ENCODE data around the gene FMNL3. TPM values are rescaled to one million over a fixed set of nuclear protein-coding genes. Genes with fewer than 3 reads are reported as not detected.
A peak's percentile ranks its signal among the peaks of the same experiment; 100 is the strongest.
"Not testable (repeated sequence)": the region's sequence is repeated elsewhere in the genome, so short reads cannot be mapped to it uniquely, and the experiment has no call there.

The FMNL3 gene
- polyA plus RNA-seq, 4 donors: 0.89 to 8.8 (median 4.1) TPM

DNA sequence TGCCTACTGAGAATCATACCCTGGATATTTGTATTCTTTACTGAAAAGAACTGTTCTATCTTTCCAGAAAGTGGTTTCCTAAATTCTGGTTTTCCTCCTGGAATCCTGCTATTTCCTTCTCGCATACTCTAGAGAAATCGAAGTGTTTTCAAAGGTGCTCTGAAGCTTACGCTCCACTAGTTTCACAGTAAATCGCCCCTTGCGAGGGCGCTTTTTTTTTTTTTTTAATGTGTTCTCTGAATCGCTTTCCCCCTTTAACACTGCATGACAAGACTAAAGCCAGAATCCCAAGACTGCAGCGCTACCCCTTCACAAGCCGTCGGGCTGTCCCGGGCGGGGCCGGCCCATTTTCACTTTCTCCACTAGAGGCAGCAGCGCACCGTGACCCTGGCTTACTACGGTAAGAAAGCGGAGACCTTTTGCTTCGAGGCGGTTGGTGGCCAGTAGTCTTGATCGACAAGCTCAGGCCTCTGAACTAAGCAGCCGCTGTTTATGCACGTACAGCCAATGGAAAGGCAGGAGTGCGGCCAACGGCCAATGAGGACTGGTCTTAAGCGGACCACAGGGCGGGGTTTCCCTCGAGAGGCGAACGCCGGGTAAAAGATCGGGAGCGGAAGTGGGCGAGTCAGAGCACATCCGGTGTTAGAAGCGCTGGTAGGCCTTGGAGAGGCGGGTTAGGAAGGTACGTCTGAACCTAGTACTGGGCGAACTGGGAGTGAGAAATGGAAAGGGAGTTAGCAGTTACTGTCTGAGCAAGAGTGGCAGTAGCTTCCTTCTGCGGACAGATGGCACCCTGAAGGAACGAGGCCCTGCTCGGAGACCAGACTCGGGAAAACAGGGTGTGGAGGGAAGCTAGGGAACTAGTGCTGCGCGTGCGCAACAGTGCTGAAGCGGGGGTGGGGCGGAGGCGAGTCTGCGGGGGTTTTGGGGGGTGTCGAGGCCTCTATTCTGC lies 34.0 kb upstream of the FMNL3 start, which contains the start of gene TMBIM6:
TMBIM6 (plus strand) TSS at position 628 of the 952 bp plus-strand sequence. CDS start 10,937 bp downstream, outside the sequence.
- peak; percentile 82 for FAIRE-seq
- peaks cover 4 to 15% (median 5%) of the 10 kb centered on the region in 3 donors for H3K4me1 ChIP-seq (ENCODE audit: control insufficient read depth in 3 of 3, insufficient read depth in 2 of 3, low read depth in 1 of 3, low read length in 2 of 3)
- peak within 1 kb of the TSS; percentile 88 to 100 (median 96) for H3K27ac ChIP-seq (ENCODE audit: low read depth in 1 of 3, low read length in 2 of 3)
- WGBS, 3 donors: 3 to 4% (median 3%) methylated on average over 45 to 50 of the region's 50 CpGs
- DNase-seq: peak; percentile 99 to 100
- H3K9me3 ChIP-seq (ENCODE audit: control insufficient read depth in 2 of 2, insufficient read depth in 1 of 2, low read depth in 1 of 2, low read length in 1 of 2): no peaks in the 10 kb centered on the region
- H3K27me3 ChIP-seq (ENCODE audit: control insufficient read depth in 3 of 3, insufficient read depth in 3 of 3, low read length in 3 of 3): no peaks in the 10 kb centered on the region
- peak within 1 kb of the TSS; percentile 70 to 92 (median 72) for H3K4me3 ChIP-seq (ENCODE audit: low read depth in 1 of 3, low read length in 3 of 3)
- H3K36me3 ChIP-seq (ENCODE audit: control insufficient read depth in 3 of 3, insufficient read depth in 2 of 3, low read depth in 1 of 3, low read length in 3 of 3): peaks cover 0 to 8% (median 4%) of the 10 kb centered on the region in 3 donors

DNA sequence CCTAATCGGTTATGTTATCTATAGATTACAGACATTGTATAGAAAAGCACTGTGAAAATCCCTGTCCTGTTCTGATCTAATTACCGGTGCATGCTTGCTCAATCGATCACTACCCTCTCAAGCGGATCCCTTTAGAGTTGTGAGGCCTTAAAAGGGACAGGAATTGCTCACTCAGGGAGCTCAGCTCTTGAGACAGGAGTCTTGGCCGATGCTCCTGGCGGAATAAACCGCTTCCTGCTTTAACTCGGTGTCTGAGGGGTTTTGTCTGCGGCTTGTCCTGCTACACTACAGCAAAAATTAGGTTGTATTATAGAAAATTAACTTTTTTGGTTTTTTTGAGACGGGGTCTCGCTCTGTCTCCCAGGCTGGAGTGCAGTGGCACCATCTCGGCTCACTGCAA lies 33.1 kb upstream of the FMNL3 start:
- H3K27ac ChIP-seq (ENCODE audit: low read depth in 1 of 3, low read length in 2 of 3); H3K36me3 ChIP-seq (ENCODE audit: control insufficient read depth in 3 of 3, insufficient read depth in 2 of 3, low read depth in 1 of 3, low read length in 3 of 3); DNase-seq; FAIRE-seq; H3K27me3 ChIP-seq (ENCODE audit: control insufficient read depth in 3 of 3, insufficient read depth in 3 of 3, low read length in 3 of 3); H3K9me3 ChIP-seq (ENCODE audit: control insufficient read depth in 2 of 2, insufficient read depth in 1 of 2, low read depth in 1 of 2, low read length in 1 of 2); H3K4me3 ChIP-seq (ENCODE audit: low read depth in 1 of 3, low read length in 3 of 3): not testable (repeated sequence)
- WGBS, 3 donors: 85 to 88% (median 88%) methylated on average over 12 of the region's 12 CpGs
- H3K4me1 ChIP-seq (ENCODE audit: control insufficient read depth in 3 of 3, insufficient read depth in 2 of 3, low read depth in 1 of 3, low read length in 2 of 3): peaks cover 4 to 15% (median 5%) of the 10 kb centered on the region in 3 donors

DNA sequence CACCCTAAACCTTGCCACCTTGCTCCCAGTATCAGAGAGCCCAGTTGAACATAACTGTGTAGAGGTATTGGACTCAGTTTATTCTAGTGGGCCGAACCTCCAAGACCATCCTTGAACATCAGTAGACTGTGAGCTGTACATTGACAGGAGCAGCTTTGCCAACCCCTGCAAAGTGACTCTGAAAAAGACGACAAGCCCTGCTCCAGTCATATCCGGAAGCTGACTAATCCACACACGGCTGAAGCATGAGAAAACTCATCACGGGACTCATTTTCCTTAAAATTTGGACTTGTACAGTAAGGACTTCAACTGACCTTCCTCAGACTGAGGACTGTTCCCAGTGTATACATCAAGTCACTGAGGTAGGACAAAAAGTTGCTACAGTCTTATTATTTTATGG lies 31.5 kb upstream of the FMNL3 start:
- not testable (repeated sequence) for H3K27me3 ChIP-seq (ENCODE audit: control insufficient read depth in 3 of 3, insufficient read depth in 3 of 3, low read length in 3 of 3); FAIRE-seq
- WGBS, 3 donors: 91 to 95% (median 93%) methylated on average over 5 of the region's 5 CpGs

DNA sequence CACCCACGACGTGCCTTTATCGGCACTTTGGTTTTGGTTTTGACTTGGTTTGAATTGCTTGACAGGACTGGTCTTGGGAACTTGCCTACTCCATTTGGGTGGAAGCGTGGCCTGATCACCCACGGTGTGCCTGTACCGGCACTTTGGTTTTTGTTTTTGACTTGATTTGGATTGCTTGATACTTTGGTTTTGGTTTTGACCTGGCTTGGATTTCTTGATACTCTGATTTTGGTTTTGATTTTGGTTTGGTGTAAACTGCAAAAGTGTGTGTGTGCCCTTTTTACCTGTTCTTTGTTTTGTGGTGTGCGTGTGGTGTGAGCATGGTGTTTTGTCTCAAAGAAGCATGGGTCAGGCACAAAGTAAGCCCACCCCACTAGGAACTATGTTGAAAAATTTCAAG lies 27.7 kb upstream of the FMNL3 start:
- not testable (repeated sequence) for H3K9me3 ChIP-seq (ENCODE audit: control insufficient read depth in 2 of 2, insufficient read depth in 1 of 2, low read depth in 1 of 2, low read length in 1 of 2); FAIRE-seq; DNase-seq; H3K27me3 ChIP-seq (ENCODE audit: control insufficient read depth in 3 of 3, insufficient read depth in 3 of 3, low read length in 3 of 3); H3K27ac ChIP-seq (ENCODE audit: low read depth in 1 of 3, low read length in 2 of 3); H3K4me1 ChIP-seq (ENCODE audit: control insufficient read depth in 3 of 3, insufficient read depth in 2 of 3, low read depth in 1 of 3, low read length in 2 of 3); H3K4me3 ChIP-seq (ENCODE audit: low read depth in 1 of 3, low read length in 3 of 3); H3K36me3 ChIP-seq (ENCODE audit: control insufficient read depth in 3 of 3, insufficient read depth in 2 of 3, low read depth in 1 of 3, low read length in 3 of 3)
- WGBS, 3 donors: 92 to 99% (median 94%) methylated on average over 6 to 7 of the region's 7 CpGs

More for the DNA sequence above, 31.5 kb upstream of the FMNL3 start:
- not testable (repeated sequence) for H3K27ac ChIP-seq (ENCODE audit: low read depth in 1 of 3, low read length in 2 of 3); H3K36me3 ChIP-seq (ENCODE audit: control insufficient read depth in 3 of 3, insufficient read depth in 2 of 3, low read depth in 1 of 3, low read length in 3 of 3); H3K4me3 ChIP-seq (ENCODE audit: low read depth in 1 of 3, low read length in 3 of 3); DNase-seq; H3K9me3 ChIP-seq (ENCODE audit: control insufficient read depth in 2 of 2, insufficient read depth in 1 of 2, low read depth in 1 of 2, low read length in 1 of 2); H3K4me1 ChIP-seq (ENCODE audit: control insufficient read depth in 3 of 3, insufficient read depth in 2 of 3, low read depth in 1 of 3, low read length in 2 of 3)

DNA sequence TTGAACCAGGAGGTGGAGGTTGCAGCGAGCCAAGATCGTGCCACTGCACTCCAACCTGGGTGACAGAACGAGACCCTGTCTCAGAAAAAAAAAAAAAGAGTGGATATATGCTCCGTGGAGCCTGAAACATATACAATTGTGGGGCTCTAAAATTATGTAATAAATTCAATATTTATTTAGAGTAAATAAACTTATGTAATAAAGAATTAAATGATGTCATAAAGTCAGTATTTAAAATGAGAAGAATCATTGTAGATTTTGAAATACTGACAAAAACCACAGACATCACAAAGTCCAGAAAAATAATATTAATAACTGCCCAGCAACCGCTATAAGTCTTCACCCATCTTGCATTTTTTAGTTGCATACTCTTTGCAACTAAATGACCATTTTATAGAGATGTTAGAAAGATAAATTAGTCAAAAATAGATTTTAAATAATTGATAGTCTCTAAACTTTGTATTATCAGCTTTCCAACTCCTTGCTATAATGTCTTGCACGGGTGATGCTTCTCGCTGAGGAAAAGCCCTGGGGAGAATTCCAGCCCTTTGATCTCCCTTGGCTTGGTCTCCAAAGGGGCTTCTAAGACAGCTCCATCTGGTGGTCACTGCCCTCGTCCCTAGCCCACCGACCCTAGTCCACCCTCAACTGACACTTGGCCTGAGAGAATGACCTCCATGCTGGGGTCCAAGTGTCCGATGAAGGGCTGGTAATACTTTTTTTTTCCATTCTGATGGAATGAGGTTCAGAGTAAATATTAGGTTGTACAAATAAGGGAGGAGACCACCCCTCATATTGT lies 26.2 kb upstream of the FMNL3 start:
- H3K27me3 ChIP-seq (ENCODE audit: control insufficient read depth in 3 of 3, insufficient read depth in 3 of 3, low read length in 3 of 3): peaks cover 0 to 2% (median 0%) of the 10 kb centered on the region in 3 donors
- no peak for FAIRE-seq
- 77 to 81% (median 80%) methylated on average over 10 of the region's 10 CpGs for WGBS, 3 donors

DNA sequence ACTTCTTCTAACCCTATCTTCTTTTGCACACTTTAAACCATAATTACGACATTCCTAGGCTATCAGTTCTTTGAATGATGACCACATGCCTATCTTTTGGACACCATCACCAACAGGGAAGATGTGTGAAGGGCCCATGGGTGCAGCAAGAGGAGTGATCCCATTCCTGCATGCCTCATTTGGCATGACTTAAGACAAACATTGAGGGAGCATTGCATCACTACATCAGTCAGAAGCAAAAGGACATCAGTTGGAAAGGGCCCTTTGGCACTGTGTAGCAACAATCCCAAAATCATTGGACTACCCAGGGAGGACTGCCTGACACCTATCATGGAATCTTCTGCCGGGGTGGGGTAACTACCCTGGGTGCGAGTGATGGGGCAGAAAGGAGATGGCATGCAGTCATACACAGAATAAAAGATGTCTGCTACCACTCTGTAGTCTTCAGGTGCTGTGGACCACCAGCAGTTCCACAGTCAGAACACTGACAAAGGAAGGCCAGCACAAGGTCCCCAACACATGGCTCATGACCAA lies 23.4 kb upstream of the FMNL3 start:
- H3K4me1 ChIP-seq (ENCODE audit: control insufficient read depth in 3 of 3, insufficient read depth in 2 of 3, low read depth in 1 of 3, low read length in 2 of 3): no peaks in the 10 kb centered on the region
- DNase-seq: no peak
- H3K27ac ChIP-seq (ENCODE audit: low read depth in 1 of 3, low read length in 2 of 3): no peak overlapping the region
- 84 to 89% (median 88%) methylated on average over 3 of the region's 3 CpGs for WGBS, 3 donors
- H3K36me3 ChIP-seq (ENCODE audit: control insufficient read depth in 3 of 3, insufficient read depth in 2 of 3, low read depth in 1 of 3, low read length in 3 of 3): no peaks in the 10 kb centered on the region
- no peak for FAIRE-seq
- H3K27me3 ChIP-seq (ENCODE audit: control insufficient read depth in 3 of 3, insufficient read depth in 3 of 3, low read length in 3 of 3): peaks cover 0 to 2% (median 0%) of the 10 kb centered on the region in 3 donors
- no peak overlapping the region for H3K4me3 ChIP-seq (ENCODE audit: low read depth in 1 of 3, low read length in 3 of 3)
- H3K9me3 ChIP-seq (ENCODE audit: control insufficient read depth in 2 of 2, insufficient read depth in 1 of 2, low read depth in 1 of 2, low read length in 1 of 2): peaks cover 0 to 6% of the 10 kb centered on the region in 2 donors

More for the DNA sequence above, 26.2 kb upstream of the FMNL3 start:
- Histone ChIP-seq H3K4me1 (ENCODE audit: control insufficient read depth in 3 of 3, insufficient read depth in 2 of 3, low read depth in 1 of 3, low read length in 2 of 3) (no peaks in the 10 kb centered on the region), H3K27ac (ENCODE audit: low read depth in 1 of 3, low read length in 2 of 3) (no peak overlapping the region), H3K4me3 (ENCODE audit: low read depth in 1 of 3, low read length in 3 of 3) (no peak overlapping the region), H3K9me3 (ENCODE audit: control insufficient read depth in 2 of 2, insufficient read depth in 1 of 2, low read depth in 1 of 2, low read length in 1 of 2) (peaks cover 0 to 6% of the 10 kb centered on the region in 2 donors), H3K36me3 (ENCODE audit: control insufficient read depth in 3 of 3, insufficient read depth in 2 of 3, low read depth in 1 of 3, low read length in 3 of 3) (no peaks in the 10 kb centered on the region)
- DNase-seq: no peak

DNA sequence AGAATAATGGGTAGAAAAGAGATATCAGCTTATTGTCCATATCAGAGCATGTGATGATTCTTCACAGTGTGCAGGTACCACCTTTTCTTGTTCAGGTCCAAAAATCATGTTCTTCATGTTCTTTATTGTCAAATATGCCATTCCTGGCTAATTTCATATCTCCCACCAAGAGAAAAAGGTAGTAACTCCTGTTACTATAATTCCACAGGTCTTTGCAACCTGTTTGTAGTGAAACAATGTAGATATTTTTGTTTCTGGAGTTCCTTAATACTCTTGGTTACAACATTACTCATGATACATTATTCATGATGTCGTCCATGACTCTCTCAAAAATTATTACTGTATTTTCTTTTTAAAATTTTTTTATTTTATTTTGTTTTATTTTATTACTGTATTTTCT lies 22.8 kb upstream of the FMNL3 start:
- DNase-seq: no peak
- no peaks in the 10 kb centered on the region for H3K4me1 ChIP-seq (ENCODE audit: control insufficient read depth in 3 of 3, insufficient read depth in 2 of 3, low read depth in 1 of 3, low read length in 2 of 3)
- no peak overlapping the region for H3K4me3 ChIP-seq (ENCODE audit: low read depth in 1 of 3, low read length in 3 of 3)
- H3K9me3 ChIP-seq (ENCODE audit: control insufficient read depth in 2 of 2, insufficient read depth in 1 of 2, low read depth in 1 of 2, low read length in 1 of 2): peaks cover 0 to 6% of the 10 kb centered on the region in 2 donors
- WGBS, 3 donors: 58 to 78% (median 75%) methylated on average over 1 of the region's 1 CpG
- no peak overlapping the region for H3K27ac ChIP-seq (ENCODE audit: low read depth in 1 of 3, low read length in 2 of 3)
- peaks cover 0 to 2% (median 0%) of the 10 kb centered on the region in 3 donors for H3K27me3 ChIP-seq (ENCODE audit: control insufficient read depth in 3 of 3, insufficient read depth in 3 of 3, low read length in 3 of 3)
- no peak for FAIRE-seq
- no peaks in the 10 kb centered on the region for H3K36me3 ChIP-seq (ENCODE audit: control insufficient read depth in 3 of 3, insufficient read depth in 2 of 3, low read depth in 1 of 3, low read length in 3 of 3)

DNA sequence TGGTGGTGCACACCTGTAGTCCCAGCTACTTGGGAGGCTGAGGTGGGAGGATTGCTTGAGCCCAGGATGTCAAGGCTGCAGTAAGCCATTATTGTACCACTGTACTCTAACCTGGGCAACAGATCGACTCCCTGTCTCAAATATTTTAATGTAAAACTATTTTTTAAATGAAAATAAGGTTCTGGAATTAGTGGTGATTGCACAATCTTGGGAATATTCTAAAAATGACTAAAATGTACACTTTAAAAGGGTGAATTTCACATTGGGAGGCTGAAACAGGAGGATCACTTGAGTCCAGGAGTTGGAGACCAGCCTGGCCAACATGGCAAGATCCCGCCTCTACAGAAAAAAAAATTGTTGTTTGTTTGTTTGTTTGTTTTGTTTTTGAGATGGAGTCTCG lies 21.2 kb upstream of the FMNL3 start:
- H3K27ac ChIP-seq (ENCODE audit: low read depth in 1 of 3, low read length in 2 of 3): no peak overlapping the region
- no peaks in the 10 kb centered on the region for H3K9me3 ChIP-seq (ENCODE audit: control insufficient read depth in 2 of 2, insufficient read depth in 1 of 2, low read depth in 1 of 2, low read length in 1 of 2)
- no peaks in the 10 kb centered on the region for H3K27me3 ChIP-seq (ENCODE audit: control insufficient read depth in 3 of 3, insufficient read depth in 3 of 3, low read length in 3 of 3)
- WGBS, 3 donors: 79 to 90% (median 90%) methylated on average over 3 of the region's 3 CpGs
- no peak for FAIRE-seq
- H3K36me3 ChIP-seq (ENCODE audit: control insufficient read depth in 3 of 3, insufficient read depth in 2 of 3, low read depth in 1 of 3, low read length in 3 of 3): no peaks in the 10 kb centered on the region
- no peak for DNase-seq
- no peak overlapping the region for H3K4me3 ChIP-seq (ENCODE audit: low read depth in 1 of 3, low read length in 3 of 3)
- no peaks in the 10 kb centered on the region for H3K4me1 ChIP-seq (ENCODE audit: control insufficient read depth in 3 of 3, insufficient read depth in 2 of 3, low read depth in 1 of 3, low read length in 2 of 3)

Measured in small intestine (tissue), 7 donors.